Muscle layer of colon (tissue), 2 donors: ENCODE results near the gene PRTN3.
"Not testable (repeated sequence)": the region's sequence is repeated elsewhere in the genome, so short reads cannot be mapped to it uniquely, and the experiment has no call there.

Experiments
- H3K27ac ChIP-seq: one replicate; pipeline ENCODE4 v1.7.0; 2013; ENCODE audit warnings: low read depth, mild to moderate bottlenecking, low read length, moderate library complexity
- H3K27me3 ChIP-seq, 2 donors: one replicate each; pipeline ENCODE4 v1.7.0; 2013; ENCODE audit warnings: low read length in 2 of 2, mild to moderate bottlenecking in 2 of 2; ENCODE audit not compliant: insufficient read depth in 2 of 2, control insufficient read depth in 1 of 2
- H3K36me3 ChIP-seq: one replicate; pipeline ENCODE4 v1.7.0; 2013; ENCODE audit warnings: mild to moderate bottlenecking, low read length; ENCODE audit not compliant: insufficient read depth
- H3K4me1 ChIP-seq: one replicate; pipeline ENCODE4 v1.7.0; 2013; ENCODE audit warnings: mild to moderate bottlenecking, low read length; ENCODE audit not compliant: insufficient read depth
- H3K4me3 ChIP-seq, 2 donors: one replicate each; pipeline ENCODE4 v1.7.0; 2013; ENCODE audit warnings: low read length in 2 of 2, low read depth in 1 of 2, mild to moderate bottlenecking in 1 of 2, moderate library complexity in 1 of 2
- H3K9ac ChIP-seq: one replicate; pipeline ENCODE4 v1.7.0; 2013; ENCODE audit warnings: low read length
- H3K9me3 ChIP-seq: one replicate; pipeline ENCODE4 v1.7.0; 2013; ENCODE audit warnings: mild to moderate bottlenecking, low read length
- donor health status: abdominal sarcoma.
- donor health status: Adenocarcinoma of cecum.

The PRTN3 gene

GRCh38 chr19:813219-814151 lies 27.3 kb upstream of the PRTN3 start:
- Histone ChIP-seq H3K9ac (no peak overlapping the region), H3K9me3 (no peaks in the 10 kb centered on the region), H3K4me3 (no peak overlapping the region), H3K4me1 (no peaks in the 10 kb centered on the region), H3K36me3 (peaks cover 26% of the 10 kb centered on the region), H3K27ac (no peak overlapping the region), H3K27me3 (no peaks in the 10 kb centered on the region)

GRCh38 chr19:814152-815078 lies 26.4 kb upstream of the PRTN3 start:
- H3K36me3 ChIP-seq: peaks cover 25% of the 10 kb centered on the region
- no peaks in the 10 kb centered on the region for H3K9me3 ChIP-seq
- no peaks in the 10 kb centered on the region for H3K27me3 ChIP-seq
- H3K4me1 ChIP-seq: no peaks in the 10 kb centered on the region
- no peak overlapping the region for H3K27ac ChIP-seq
- H3K9ac ChIP-seq: no peak overlapping the region
- no peak overlapping the region for H3K4me3 ChIP-seq

GRCh38 chr19:815079-815774 lies 25.6 kb upstream of the PRTN3 start:
- Histone ChIP-seq H3K9ac (no peak overlapping the region), H3K27ac (no peak overlapping the region), H3K4me3 (no peak overlapping the region), H3K4me1 (no peaks in the 10 kb centered on the region), H3K9me3 (no peaks in the 10 kb centered on the region), H3K27me3 (no peaks in the 10 kb centered on the region), H3K36me3 (peaks cover 17% of the 10 kb centered on the region)

- Histone ChIP-seq H3K27me3 (no peaks in the 10 kb centered on the region), H3K27ac (no peak overlapping the region), H3K4me1 (no peaks in the 10 kb centered on the region), H3K9me3 (no peaks in the 10 kb centered on the region), H3K4me3 (no peak overlapping the region), H3K9ac (no peak overlapping the region), H3K36me3 (peaks cover 11% of the 10 kb centered on the region)
Measured at GRCh38 chr19:815775-816499, 24.9 kb upstream of the PRTN3 start.

GRCh38 chr19:816500-816857 lies 24.3 kb upstream of the PRTN3 start:
- H3K9ac ChIP-seq: no peak overlapping the region
- no peak overlapping the region for H3K27ac ChIP-seq
- peaks cover 0 to 4% of the 10 kb centered on the region in 2 donors for H3K27me3 ChIP-seq
- H3K9me3 ChIP-seq: no peaks in the 10 kb centered on the region
- no peak overlapping the region for H3K4me3 ChIP-seq
- H3K4me1 ChIP-seq: no peaks in the 10 kb centered on the region
- peaks cover 6% of the 10 kb centered on the region for H3K36me3 ChIP-seq

- H3K4me1 ChIP-seq, H3K36me3 ChIP-seq, H3K27ac ChIP-seq, H3K9ac ChIP-seq, H3K9me3 ChIP-seq, H3K4me3 ChIP-seq: not testable (repeated sequence)
- H3K27me3 ChIP-seq: peaks cover 6 to 26% of the 10 kb centered on the region in 2 donors
Measured at GRCh38 chr19:820212-820611, 20.6 kb upstream of the PRTN3 start.

- no peaks in the 10 kb centered on the region for H3K36me3 ChIP-seq
- H3K27me3 ChIP-seq: peaks cover 6 to 26% of the 10 kb centered on the region in 2 donors
- no peaks in the 10 kb centered on the region for H3K9me3 ChIP-seq
- no peaks in the 10 kb centered on the region for H3K4me1 ChIP-seq
- no peak overlapping the region for H3K9ac ChIP-seq
- no peak overlapping the region for H3K27ac ChIP-seq
- H3K4me3 ChIP-seq: no peak overlapping the region
Measured at GRCh38 chr19:821231-821824, 19.5 kb upstream of the PRTN3 start.

- peaks cover 6 to 26% of the 10 kb centered on the region in 2 donors for H3K27me3 ChIP-seq
Measured at GRCh38 chr19:821825-822503, 18.8 kb upstream of the PRTN3 start, which contains the start of gene PLPPR3. Gene PLPPR3, minus strand, starts transcription at chr19:821955. Its CDS starts 396 bp downstream, at chr19:821559.

GRCh38 chr19:823565-824121 lies 17.2 kb upstream of the PRTN3 start:
- no peaks in the 10 kb centered on the region for H3K4me1 ChIP-seq
- H3K27me3 ChIP-seq: peaks cover 6 to 39% of the 10 kb centered on the region in 2 donors
- no peak overlapping the region for H3K9ac ChIP-seq
- no peak overlapping the region for H3K4me3 ChIP-seq
- H3K27ac ChIP-seq: no peak overlapping the region
- H3K9me3 ChIP-seq: no peaks in the 10 kb centered on the region
- H3K36me3 ChIP-seq: no peaks in the 10 kb centered on the region

More at GRCh38 chr19:821825-822503, 18.8 kb upstream of the PRTN3 start, which contains the start of gene PLPPR3:
- Histone ChIP-seq H3K9ac (no peak within 1 kb of the TSS), H3K36me3 (no peaks in the 10 kb centered on the region), H3K4me1 (no peaks in the 10 kb centered on the region), H3K27ac (no peak within 1 kb of the TSS), H3K9me3 (no peaks in the 10 kb centered on the region), H3K4me3 (no peak within 1 kb of the TSS)

GRCh38 chr19:824885-825284 lies 15.9 kb upstream of the PRTN3 start:
- no peak overlapping the region for H3K27ac ChIP-seq
- H3K4me1 ChIP-seq: no peaks in the 10 kb centered on the region
- no peak overlapping the region for H3K4me3 ChIP-seq
- no peaks in the 10 kb centered on the region for H3K9me3 ChIP-seq
- H3K27me3 ChIP-seq: peaks cover 6 to 39% of the 10 kb centered on the region in 2 donors
- no peaks in the 10 kb centered on the region for H3K36me3 ChIP-seq
- no peak overlapping the region for H3K9ac ChIP-seq
